Gastroesophageal sphincter (tissue), 3 donors: ENCODE data around the gene ARHGEF4.

ENCODE experiments used
- CTCF ChIP-seq, 4 experiments: fragments of 200-600 bp in 2 of 4; fragments of 450-650 bp in 2 of 4; sonication (generic) in 1 of 4; IDR thresholded peaks; one replicate each; pipeline ENCODE4 v1.5.1; 2017 to 2019; ENCODE audit warnings: antibody characterized with exemption in 4 of 4, mild to moderate bottlenecking in 2 of 4, moderate library complexity in 2 of 4
- EP300 ChIP-seq: sonication (generic); formaldehyde crosslinking; IDR thresholded peaks from one replicate; pipeline ENCODE4 v1.6.1; 2017; ENCODE audit warnings: antibody characterized with exemption, mild to moderate bottlenecking
- POLR2A ChIP-seq, 2 donors: fragments of 450-650 bp; IDR thresholded peaks; one replicate each; pipeline ENCODE4 v1.6.1; 2017; ENCODE audit warnings: antibody characterized with exemption in 2 of 2, mild to moderate bottlenecking in 2 of 2, moderate library complexity in 1 of 2
- POLR2AphosphoS5 ChIP-seq: sonication (generic); formaldehyde crosslinking; IDR thresholded peaks from one replicate; pipeline ENCODE4 v1.6.1; 2017; ENCODE audit warnings: antibody characterized with exemption

- TF ChIP-seq POLR2AphosphoS5: no peak
- no peak for TF ChIP-seq EP300
- TF ChIP-seq POLR2A (IDR thresholded peaks at IDR 0.05): no peak
- no peak for TF ChIP-seq CTCF (IDR thresholded peaks at IDR 0.05)
These were observed 57.7 kb downstream of the ARHGEF4 start for GRCh38 chr2:130894326-130894942.
